GM18909 (cell line): Measurements from ENCODE around the gene CCDC146.

Source experiments
- ATAC-seq: cut with Tn5 transposase; IDR thresholded peaks from one replicate; pipeline ENCODE4 v1.9.1; 2021; ENCODE audit warnings: mild to moderate bottlenecking; ENCODE audit not compliant: unreplicated experiment, poor library complexity

Gene CCDC146

DNA sequence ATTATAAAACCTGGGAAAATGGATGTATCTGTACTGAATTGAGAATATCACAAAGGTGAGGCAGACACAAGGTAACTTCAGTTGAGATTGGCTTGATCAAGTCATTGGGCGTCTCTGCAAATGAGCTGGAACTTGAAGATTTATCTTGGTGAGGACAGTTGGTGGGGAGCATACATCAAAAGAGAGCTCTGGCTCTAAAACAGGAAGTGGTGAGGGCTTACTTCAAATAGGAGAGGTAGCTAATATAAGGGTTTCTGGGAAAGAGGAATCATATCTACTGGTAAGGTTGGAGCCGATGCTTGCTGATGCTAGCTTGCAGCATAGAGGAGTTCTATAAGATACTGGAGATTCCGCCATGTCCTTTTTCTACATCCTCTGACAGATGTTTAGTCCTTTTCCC, 117.1 kb downstream of the CCDC146 start:
- ATAC-seq, result no peak

DNA sequence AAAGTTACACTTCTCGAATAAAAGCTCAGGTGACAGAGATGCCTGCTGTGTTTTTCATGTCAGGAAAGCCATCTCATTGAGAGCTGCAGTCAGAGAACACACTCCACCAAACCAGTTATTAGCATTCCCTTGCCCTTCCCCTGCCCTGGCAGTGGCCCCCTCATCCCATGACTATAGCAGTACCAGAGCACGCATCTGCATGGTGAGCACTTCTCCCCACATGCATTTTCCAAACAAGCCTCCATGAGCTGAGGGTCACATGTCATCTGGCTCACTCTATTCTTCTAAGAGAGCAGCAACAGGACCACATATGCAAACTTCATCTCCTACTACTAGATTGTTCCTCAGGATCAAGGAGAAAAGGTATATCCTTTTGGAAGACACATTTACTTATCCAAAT, 119.7 kb downstream of the CCDC146 start:
- ATAC-seq, result no peak

DNA sequence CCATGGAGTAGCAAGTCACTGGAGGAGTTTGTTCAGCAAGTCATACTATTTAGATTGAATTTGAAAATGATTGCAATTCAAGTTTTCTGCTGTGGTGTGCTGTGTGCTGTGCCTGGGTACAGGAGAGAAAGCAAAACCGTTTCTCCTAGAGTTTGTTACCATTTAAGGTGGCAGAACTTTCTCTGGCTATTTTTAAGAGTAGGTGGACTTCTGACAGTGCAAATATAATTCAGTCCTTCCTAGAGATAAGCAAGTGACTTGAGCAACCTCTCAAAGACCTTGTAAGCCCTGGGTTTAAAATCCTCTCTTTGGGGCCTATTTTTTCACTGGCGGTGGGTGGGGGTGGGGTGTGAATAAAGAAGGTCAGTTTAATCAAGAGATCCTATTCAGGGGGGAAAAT, 120.1 kb downstream of the CCDC146 start:
- ATAC-seq, result no peak

DNA sequence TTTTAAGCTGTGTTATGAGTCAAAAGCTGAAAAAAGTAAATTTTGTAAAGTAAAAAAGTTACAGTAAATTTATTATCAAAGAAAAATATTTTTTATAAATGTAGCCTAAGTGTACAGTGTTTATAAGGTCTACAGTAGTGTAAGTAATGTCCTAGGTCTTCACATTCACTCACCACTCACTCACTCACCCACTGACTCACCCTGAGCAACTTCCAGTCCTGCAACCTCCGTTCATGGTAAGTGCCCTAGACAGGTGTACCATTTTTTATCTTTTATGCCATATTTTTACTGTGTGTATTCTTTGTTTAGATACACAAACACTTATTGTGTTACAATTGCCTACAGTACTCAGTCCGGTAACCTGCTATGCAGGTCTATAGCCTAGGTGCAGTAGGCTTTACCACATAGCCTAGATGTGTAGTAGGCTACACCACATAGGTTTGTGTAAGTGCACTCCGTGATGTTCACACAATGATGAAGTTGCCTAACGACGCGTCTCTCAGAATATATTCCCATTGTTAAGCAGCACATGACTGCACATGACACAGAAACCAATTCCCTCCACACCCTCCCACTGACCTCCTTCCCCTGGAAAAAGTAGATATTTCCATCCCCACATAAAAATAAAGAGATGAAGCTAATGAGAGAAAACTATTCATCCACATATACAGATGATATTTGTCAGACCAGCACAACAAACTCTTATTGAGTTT, 122.0 kb downstream of the CCDC146 start:
- ATAC-seq, result no peak

DNA sequence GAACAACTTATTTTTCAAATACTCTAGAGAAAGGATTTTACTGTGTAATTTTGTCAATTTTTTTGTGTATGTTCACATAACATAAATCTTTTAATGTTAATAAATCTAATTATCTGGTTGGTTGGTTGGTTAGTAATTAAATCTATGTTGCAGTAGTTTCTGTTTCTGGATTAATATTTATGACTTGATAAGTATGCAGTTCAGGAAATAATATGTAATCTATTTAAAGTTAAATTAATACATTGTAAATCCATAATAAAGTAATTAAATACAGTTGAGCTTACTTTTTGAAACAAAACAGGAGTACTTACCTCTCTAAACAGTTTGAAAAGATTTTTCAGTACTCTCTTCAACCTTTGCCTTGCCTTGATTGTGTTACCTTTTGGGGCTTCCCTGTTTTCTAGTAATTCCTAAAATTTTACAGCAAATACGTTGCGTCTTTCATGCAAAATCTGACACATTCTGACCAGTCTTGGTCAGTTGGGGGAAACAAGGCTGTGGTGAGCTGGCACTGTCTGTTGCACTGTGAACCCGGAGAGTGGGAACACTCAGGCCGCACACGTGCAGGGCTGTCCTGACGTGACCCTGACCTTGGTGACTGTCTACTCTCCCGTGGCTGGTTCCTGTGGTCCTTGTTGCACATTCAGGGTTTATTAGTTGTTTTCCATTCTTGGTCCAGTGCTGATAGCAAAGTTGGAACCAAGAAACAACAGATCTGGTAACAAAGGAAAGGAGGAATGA, 122.8 kb downstream of the CCDC146 start:
- ATAC-seq, result no peak

DNA sequence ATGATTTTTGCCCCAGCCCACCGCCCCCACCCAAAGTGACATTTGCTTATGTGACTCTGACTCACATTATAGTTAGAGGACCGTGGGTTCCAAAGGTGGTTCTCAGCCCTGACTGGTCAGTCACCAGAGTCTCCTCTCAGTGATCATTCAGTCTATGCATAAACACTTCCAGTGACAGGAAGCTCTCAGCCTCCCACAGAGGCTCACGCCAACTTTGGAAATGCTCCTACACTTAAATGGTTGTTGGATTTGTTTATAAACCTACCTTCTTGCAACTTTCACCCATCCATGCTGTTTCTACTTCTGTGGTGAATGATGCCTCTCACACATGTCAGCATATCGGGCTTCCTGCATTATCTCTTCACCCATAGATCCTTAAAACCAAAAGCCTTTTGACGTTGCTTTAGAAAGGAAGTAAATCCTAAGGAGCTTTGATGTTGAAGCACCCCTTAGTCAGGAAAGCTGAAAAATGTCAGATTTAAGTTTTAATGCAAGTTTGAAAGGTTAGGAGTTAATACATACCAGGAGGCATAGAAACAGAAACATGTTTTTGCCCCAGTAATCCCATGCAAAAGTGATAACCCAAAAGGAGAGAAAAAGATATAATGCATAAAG, 123.7 kb downstream of the CCDC146 start:
- ATAC-seq, result no peak

DNA sequence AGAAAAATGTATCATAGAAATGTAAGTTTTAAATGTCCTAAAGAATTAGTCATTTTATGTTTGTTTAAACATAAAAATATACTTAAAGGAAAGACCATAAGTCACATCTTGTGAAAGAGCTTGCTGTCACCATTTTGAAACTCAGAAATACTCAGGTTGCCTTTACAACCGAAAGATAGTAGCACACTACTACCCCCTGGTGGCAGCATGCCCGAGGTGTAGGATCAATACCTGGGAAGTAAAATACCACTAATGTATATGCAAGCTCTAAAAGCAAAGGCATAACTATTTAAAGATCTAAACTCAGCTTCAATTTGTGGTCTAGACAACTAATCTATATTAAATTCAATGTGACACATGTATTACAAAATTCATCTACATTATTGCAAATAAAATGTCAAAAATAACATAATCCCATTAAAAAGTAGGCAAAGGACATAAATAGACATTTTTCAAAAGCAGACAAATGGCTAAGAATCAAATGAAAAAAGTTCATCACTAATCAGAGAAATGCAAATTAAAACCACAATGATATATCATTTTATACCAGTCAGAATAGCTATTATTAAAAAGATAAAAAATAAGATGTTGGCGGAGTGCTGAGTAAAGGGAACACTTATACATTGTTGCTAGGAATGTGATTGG, 124.9 kb downstream of the CCDC146 start:
- peak; percentile 81 for ATAC-seq

DNA sequence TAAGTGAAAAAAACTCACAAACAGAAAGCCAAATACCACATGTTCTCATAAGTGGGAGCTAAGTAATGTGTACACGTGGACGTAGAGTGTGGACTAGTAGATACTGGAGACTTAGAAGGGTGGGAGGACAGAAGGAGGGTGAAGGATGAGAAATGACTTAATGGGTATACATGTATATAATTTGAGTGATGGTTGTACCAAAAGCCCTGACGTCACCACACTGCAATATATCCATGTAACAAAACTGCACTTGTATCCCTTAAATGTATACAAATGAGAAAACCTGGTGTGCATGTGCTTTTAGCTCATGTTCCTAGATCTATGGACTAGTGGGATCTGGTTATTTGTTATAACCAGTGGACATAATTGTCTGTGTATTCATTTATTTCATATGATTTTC, 125.7 kb downstream of the CCDC146 start:
- no peak for ATAC-seq

DNA sequence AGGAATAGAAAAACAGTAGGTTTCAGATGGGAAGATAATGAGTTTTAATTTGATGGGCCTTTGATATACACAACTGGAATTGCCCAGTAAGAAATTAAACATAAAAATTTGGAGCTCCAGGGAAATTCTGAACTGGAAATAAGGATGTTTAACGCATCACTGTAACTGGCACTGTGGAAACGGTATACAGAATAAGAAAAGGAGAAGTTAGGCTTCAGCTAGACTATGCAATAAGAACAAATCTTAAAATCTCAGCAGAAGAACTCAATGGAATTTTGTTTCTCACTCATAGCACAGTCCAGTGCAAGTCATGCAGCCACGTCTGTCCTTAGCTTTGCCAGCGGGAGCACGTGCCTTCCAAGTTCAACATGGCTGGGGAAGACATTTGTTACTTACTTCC, 130.1 kb downstream of the CCDC146 start:
- no peak for ATAC-seq

DNA sequence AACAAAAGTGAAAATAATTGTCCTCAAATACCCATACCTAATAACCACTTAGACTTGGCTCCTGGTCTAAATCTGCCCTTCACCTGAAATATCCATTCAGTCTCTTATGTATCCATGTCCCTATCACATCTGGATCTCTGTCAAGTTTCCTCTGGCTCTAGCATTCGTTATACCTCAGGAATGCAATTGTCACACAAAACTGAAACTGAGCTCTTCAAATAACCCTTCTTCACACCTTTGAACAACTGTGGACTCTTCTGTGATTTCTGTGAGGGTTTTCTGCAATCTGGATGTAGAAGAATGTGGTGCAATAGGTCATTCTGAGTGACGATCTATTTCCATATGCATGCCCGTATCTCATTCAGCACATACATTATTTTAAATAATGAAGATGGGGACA, 130.7 kb downstream of the CCDC146 start:
- ATAC-seq, result no peak

DNA sequence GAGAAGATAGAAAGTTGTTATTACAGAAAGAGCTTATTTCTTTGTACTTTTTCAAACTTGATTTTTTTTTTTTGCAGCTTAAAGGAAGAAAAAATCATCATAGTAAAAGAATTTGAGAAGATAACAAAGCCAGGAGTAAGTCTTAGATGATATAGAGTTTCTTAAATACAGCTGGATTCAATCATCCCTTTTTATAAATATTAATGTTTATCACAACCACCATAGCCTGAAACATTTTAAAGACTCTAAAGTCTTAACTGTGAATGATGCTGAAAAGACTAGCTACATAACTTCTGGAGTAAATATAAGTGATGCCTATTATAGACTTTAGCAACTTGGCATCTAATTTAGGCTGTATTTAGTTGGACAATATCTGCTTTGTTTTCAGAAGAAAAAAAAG, 132.0 kb downstream of the CCDC146 start:
- ATAC-seq, result no peak

DNA sequence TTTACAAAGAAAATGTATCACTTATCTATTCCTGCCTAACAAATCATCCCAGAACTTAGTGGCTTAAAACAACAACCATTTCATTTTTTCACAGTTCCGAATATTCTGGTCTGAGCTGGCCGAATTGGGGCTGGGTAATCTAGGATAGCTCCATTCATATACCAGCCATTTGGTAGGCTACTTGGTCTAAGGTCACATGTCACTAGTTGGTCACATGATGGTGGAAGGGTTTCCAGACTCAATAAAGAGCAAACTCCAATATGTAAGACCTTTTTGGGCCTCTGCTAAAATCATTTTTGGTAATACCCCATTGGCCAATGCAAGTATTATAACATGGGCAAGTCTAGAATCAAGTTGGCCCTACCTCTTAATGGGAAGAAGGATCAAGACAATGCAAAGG, 132.5 kb downstream of the CCDC146 start:
- no peak for ATAC-seq

DNA sequence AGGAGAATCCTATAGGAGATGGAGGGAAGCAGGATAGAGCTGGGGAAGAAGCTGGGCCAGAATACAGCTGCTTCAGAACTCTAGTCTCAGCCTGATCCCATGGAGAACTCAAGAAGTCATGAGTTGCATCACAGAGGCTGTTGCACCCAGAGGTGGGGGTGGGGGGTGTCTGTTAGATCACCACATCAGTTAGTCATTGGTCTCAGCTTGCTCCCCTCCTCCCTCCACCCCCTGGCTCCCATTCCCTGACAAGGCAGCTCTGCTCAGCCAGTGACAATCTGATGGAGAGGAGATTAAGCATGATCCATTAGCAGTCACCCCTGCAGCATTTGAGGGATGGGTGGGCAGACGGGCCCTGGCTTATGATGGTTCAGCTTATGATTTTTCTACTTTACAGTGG, 135.6 kb downstream of the CCDC146 start:
- ATAC-seq, result no peak

DNA sequence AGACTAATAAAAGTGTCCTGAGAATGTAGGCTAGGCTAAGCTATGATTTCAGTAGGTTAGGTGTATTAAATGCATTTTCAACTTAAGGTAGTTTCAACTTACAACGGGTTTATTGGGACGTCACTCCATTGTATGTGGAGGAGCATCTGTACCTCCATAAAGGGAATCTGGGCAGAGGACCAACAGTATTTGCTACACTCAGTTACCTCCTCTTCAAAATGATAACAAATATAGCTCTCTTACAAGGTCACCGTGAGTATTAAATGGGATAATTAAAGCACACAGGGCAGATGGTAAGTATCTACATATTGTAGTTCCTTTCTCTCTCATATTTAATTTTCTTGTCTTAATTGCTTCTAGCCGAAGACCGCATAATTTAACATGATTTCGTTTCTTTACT, 136.2 kb downstream of the CCDC146 start:
- ATAC-seq, result no peak

DNA sequence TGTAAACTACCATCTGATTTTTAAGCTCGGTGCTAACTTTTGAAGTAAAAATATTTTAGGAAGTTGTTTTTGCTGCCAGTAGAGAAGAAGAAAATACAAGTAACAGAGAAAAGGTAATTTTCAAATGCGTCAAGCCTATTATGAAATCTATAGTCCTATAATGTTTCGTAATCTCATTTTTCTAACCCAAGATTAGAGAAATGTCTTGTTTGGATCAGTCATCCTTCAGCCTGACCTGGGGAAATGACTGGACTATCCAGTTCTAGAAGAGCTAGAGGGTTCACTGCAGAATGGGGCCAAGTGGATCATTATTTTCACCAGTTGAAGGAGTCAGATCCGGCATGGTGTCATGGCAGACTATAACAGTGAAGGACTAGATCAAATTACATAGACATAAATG, 139.9 kb downstream of the CCDC146 start:
- no peak for ATAC-seq

DNA sequence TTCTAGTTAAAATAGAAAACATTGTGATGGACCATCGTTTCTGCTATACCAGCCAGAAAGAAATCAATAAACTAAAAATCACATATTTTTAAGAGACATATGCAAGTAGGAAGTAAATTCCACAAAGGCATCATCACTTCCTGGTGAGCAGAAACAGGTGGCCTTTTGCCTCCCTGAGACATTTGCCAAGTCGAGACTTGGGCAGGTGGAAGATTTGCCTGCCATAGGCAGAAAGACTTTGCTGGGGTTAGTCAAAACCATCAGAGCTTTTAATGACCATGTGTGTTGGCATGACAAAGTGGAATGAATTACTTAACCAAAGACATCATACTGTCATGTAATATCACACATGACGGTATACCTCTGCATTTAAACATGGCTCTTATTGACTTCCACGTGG, 143.3 kb downstream of the CCDC146 start:
- no peak for ATAC-seq

DNA sequence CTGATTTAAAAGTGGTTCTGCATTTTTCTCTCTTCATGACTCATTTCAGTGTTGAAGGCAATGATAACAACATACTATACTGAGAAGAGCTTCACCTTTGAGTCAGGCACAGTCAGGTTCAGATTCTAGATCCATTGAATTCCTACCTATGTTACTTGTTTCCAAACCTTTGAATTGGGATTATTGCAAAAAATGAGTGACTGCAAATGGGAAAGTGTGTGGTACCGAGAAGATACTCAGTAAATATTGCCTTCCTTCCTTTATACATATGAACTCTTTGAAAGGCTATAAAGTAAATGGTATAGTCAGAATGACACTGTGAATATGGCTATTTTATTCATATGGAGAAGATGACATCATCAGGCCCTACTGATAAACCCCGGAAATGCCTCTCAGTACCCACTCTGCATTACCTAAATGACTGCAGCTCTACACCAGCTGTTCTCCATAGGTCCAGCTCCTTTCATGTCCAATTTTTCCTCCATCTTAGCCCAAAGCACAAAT, 143.9 kb downstream of the CCDC146 start:
- ATAC-seq, result peak; percentile 86

DNA sequence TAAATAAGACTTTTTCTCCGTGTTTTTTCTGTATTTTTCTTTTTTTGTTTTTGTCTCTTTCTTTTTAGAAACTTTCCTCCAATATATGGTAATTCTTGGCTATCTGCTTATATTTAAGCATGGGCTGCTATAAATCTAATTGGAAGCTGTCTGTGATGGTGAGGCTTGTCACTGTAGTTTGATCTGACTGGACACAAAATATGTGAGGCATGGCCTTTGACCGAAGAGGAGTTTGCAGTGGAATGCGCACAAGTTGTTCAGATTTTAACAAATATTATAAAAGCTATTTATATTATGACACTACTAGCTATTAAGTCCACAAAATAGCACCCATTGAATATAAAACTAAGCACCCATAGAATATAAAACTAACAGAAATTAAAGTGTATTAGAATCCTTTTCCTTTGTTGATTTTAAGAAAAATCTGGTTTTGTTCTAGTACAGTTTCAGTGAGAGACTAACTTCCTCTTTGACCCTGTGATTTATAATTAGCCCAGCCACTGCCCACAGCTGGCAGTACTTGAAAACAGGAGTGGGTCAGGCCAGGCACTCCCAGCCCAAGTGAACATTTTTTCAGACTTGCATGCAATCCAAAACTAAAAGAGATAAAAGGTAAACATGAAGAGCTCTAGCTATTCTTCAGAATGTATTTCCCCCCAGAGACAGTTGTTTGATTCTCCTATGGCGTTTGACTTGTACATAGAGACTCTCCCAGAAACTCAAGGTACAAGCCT, 147.1 kb downstream of the CCDC146 start:
- ATAC-seq, result peak; percentile 85

DNA sequence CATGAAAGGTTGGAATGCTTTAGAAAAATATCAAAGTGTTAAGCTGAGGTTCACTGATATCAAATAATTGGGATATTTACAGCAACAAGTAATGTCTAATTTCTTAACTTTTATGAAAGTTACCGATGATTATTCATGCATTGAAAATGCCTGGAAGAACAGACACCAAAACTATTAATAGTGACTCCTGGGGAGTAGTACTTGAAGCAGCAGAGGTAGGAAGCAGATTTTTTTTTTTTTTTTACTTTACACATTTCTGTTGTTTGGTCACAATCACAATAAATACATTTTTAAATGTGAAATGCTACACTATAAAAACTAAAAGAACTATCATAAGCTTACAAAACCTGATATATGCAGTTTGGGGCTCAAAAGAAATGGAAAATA, 147.7 kb downstream of the CCDC146 start:
- ATAC-seq, result no peak

DNA sequence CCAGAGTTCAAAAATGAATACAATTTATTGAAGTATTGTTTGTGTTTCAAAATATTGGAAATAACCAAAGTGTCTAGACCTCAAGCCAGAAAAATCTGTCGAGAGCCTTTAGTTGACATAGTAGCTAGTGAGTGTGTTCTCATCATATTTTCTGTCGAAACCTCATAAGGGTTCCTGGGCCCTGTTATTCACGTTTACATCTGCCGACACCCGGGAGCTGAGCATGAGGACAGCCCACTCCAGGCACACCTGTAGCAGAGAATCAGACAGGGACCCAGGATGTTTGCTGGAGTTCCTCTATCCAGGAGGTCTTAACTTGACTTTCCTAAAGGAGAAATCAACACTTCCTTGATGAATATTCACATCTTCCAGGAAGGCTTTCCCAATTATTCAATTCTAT, 149.4 kb downstream of the CCDC146 start:
- ATAC-seq, result no peak
